Activated naive CD8-positive, alpha-beta T cell treated with anti-CD3 and anti-CD28 coated beads for 36 hours (primary cell): ENCODE results near the gene PRSS2. TPM values are rescaled to one million over a fixed set of nuclear protein-coding genes. Genes with fewer than 3 reads are reported as not detected.

Experiments
- DNase-seq: peaks from one replicate; pipeline ENCODE4 v3.0.0; 2021
- H3K27ac Mint-ChIP-seq: one replicate; pipeline ENCODE4 v1.8.0; 2022; ENCODE audit warnings: mild to moderate bottlenecking, moderate library complexity, mixed read lengths
- H3K27me3 Mint-ChIP-seq: one replicate; pipeline ENCODE4 v1.8.0; 2022; ENCODE audit warnings: mild to moderate bottlenecking, mixed read lengths
- H3K36me3 Mint-ChIP-seq: one replicate; pipeline ENCODE4 v1.8.0; 2021; ENCODE audit warnings: mild to moderate bottlenecking, mixed read lengths
- H3K4me1 Mint-ChIP-seq: one replicate; pipeline ENCODE4 v1.8.0; 2021; ENCODE audit warnings: mixed read lengths
- H3K4me3 Mint-ChIP-seq: one replicate; pipeline ENCODE4 v1.8.0; 2022; ENCODE audit warnings: mild to moderate bottlenecking, moderate library complexity, mixed read lengths
- H3K9me3 Mint-ChIP-seq: one replicate; pipeline ENCODE4 v1.8.0; 2022; ENCODE audit warnings: mixed read lengths
- total RNA-seq, 2 experiments: library from RNA; stranded (reverse); gene quantifications; one replicate each; pipeline ENCODE4 v1.2.3, GENCODE V29; 2021

PRSS2 gene
- total RNA-seq, 2 experiments from 2014 or later, result not detected

- no peak for DNase-seq
- Mint-ChIP-seq H3K27me3 (no peaks in the 10 kb centered on the region), H3K9me3 (no peaks in the 10 kb centered on the region), H3K4me1 (peaks cover 22% of the 10 kb centered on the region), H3K4me3 (peak overlapping the region; percentile 90), H3K36me3 (peaks cover 64% of the 10 kb centered on the region), H3K27ac (peak overlapping the region; percentile 99)
Observed at GRCh38 chr7:142788303-142789289, 17.8 kb downstream of the PRSS2 start.

DNA sequence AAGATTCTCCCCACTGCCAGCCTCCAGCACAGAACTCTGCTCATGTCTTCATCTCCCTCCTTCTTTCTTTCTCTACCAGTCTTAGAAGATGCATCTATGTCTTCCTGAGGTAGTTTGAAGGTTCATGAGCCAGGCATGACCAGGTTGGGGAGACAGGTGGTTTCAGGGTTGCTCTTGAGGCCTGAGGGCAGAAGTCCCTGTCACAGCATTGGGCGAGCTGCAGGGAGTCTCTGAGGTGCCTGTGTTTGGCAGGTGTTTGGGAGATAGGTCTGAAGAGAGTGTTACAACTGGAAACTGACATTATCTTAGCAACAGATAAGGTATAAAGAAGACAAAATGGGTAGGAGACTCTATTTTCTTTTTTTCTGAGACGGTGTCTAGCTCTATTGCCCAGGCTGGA is 18.7 kb downstream of the PRSS2 start:
- H3K36me3 Mint-ChIP-seq, result peaks cover 70% of the 10 kb centered on the region
- no peaks in the 10 kb centered on the region for H3K27me3 Mint-ChIP-seq
- no peak for DNase-seq
- no peaks in the 10 kb centered on the region for H3K9me3 Mint-ChIP-seq
- peak overlapping the region; percentile 99 for H3K27ac Mint-ChIP-seq
- H3K4me3 Mint-ChIP-seq, result peak overlapping the region; percentile 90
- H3K4me1 Mint-ChIP-seq, result peaks cover 30% of the 10 kb centered on the region

DNA sequence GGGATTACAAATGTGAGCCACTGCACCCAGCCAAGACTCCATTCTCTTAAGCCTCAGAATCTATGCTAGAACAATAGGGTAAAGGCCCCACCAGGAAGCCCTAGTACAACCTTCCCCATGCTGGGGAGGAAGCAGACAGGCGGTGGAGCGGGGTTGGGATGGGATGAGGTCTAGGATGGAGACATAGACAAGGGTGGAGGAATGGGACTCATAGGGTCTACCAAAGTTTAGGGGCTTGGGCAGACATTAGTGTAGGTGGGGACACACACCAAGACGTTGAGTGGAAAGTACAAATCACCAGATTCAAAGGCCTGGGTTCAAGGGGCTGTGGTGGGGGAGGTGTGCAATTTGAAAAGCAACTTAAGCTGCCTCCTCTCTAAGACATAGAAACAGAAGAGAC is 19.3 kb downstream of the PRSS2 start:
- no peak for DNase-seq
- Mint-ChIP-seq H3K27me3 (no peaks in the 10 kb centered on the region), H3K4me3 (peak overlapping the region; percentile 90), H3K36me3 (peaks cover 74% of the 10 kb centered on the region), H3K4me1 (peaks cover 36% of the 10 kb centered on the region), H3K27ac (peak overlapping the region; percentile 99), H3K9me3 (no peaks in the 10 kb centered on the region)

GRCh38 chr7:142790555-142790954 is 19.8 kb downstream of the PRSS2 start:
- peak overlapping the region; percentile 99 for H3K27ac Mint-ChIP-seq
- H3K36me3 Mint-ChIP-seq, result peaks cover 74% of the 10 kb centered on the region
- H3K4me1 Mint-ChIP-seq, result peaks cover 41% of the 10 kb centered on the region
- H3K4me3 Mint-ChIP-seq, result peak overlapping the region; percentile 90
- DNase-seq, result no peak
- no peaks in the 10 kb centered on the region for H3K27me3 Mint-ChIP-seq
- H3K9me3 Mint-ChIP-seq, result no peaks in the 10 kb centered on the region

GRCh38 chr7:142791502-142791901 is 20.7 kb downstream of the PRSS2 start:
- H3K36me3 Mint-ChIP-seq, result peaks cover 83% of the 10 kb centered on the region
- no peak for DNase-seq
- no peaks in the 10 kb centered on the region for H3K9me3 Mint-ChIP-seq
- peaks cover 43% of the 10 kb centered on the region for H3K4me1 Mint-ChIP-seq
- H3K27ac Mint-ChIP-seq, result peak overlapping the region; percentile 99
- H3K4me3 Mint-ChIP-seq, result peak overlapping the region; percentile 90
- no peaks in the 10 kb centered on the region for H3K27me3 Mint-ChIP-seq

- DNase-seq, result no peak
- peak overlapping the region; percentile 99 for H3K27ac Mint-ChIP-seq
- peaks cover 81% of the 10 kb centered on the region for H3K36me3 Mint-ChIP-seq
- no peaks in the 10 kb centered on the region for H3K27me3 Mint-ChIP-seq
- no peaks in the 10 kb centered on the region for H3K9me3 Mint-ChIP-seq
- H3K4me3 Mint-ChIP-seq, result peak overlapping the region; percentile 90
- peaks cover 43% of the 10 kb centered on the region for H3K4me1 Mint-ChIP-seq
Observed at GRCh38 chr7:142792129-142792528, 21.4 kb downstream of the PRSS2 start.

GRCh38 chr7:142792593-142792992 is 21.8 kb downstream of the PRSS2 start:
- DNase-seq, result no peak
- H3K27ac Mint-ChIP-seq, result peak overlapping the region; percentile 99
- H3K36me3 Mint-ChIP-seq, result peaks cover 80% of the 10 kb centered on the region
- peak overlapping the region; percentile 90 for H3K4me3 Mint-ChIP-seq
- peaks cover 2% of the 10 kb centered on the region for H3K27me3 Mint-ChIP-seq
- no peaks in the 10 kb centered on the region for H3K9me3 Mint-ChIP-seq
- peaks cover 43% of the 10 kb centered on the region for H3K4me1 Mint-ChIP-seq

DNA sequence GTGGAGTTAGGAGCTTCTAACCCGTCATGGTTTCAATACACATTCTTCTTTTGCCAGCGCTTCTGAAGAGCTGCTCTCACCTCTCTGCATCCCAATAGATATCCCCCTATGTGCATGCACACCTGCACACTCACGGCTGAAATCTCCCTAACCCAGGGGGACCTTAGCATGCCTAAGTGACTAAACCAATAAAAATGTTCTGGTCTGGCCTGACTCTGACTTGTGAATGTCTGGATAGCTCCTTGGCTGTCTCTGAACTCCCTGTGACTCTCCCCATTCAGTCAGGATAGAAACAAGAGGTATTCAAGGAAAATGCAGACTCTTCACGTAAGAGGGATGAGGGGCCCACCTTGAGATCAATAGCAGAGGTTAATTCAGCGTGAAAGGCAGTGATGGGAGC is 22.4 kb downstream of the PRSS2 start:
- DNase-seq, result no peak
- Mint-ChIP-seq H3K27ac (peak overlapping the region; percentile 99), H3K9me3 (no peaks in the 10 kb centered on the region), H3K4me1 (peaks cover 43% of the 10 kb centered on the region), H3K36me3 (peaks cover 80% of the 10 kb centered on the region), H3K4me3 (peak overlapping the region; percentile 90), H3K27me3 (peaks cover 5% of the 10 kb centered on the region)

GRCh38 chr7:142795339-142795863 is 24.6 kb downstream of the PRSS2 start:
- no peaks in the 10 kb centered on the region for H3K9me3 Mint-ChIP-seq
- peak overlapping the region; percentile 99 for H3K27ac Mint-ChIP-seq
- H3K36me3 Mint-ChIP-seq, result peaks cover 80% of the 10 kb centered on the region
- H3K27me3 Mint-ChIP-seq, result peaks cover 5% of the 10 kb centered on the region
- H3K4me3 Mint-ChIP-seq, result peak overlapping the region; percentile 90
- peaks cover 57% of the 10 kb centered on the region for H3K4me1 Mint-ChIP-seq
- peak; percentile 61 for DNase-seq

DNA sequence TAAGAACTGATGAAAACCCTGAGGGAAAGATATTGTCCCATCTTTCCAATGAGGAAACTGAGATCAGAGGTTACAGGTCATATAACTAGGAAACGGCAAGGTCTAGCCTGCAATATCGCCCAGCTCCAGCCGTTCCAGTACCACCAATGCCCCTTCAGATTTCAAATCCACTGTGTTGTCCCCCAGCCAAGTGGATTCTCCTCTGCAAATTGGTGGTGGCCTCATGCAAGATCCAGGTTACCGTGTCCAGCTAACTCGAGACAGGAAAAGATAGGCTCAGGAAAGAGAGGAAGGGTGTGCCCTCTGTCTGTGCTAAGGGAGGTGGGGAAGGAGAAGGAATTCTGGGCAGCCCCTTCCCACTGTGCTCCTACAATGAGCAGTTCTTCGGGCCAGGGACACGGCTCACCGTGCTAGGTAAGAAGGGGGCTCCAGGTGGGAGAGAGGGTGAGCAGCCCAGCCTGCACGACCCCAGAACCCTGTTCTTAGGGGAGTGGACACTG is 25.3 kb downstream of the PRSS2 start:
- Mint-ChIP-seq H3K9me3 (no peaks in the 10 kb centered on the region), H3K27me3 (peaks cover 5% of the 10 kb centered on the region), H3K36me3 (peaks cover 81% of the 10 kb centered on the region), H3K4me1 (peaks cover 63% of the 10 kb centered on the region), H3K4me3 (peak overlapping the region; percentile 90), H3K27ac (peak overlapping the region; percentile 99)
- no peak for DNase-seq

- DNase-seq, result no peak
- peaks cover 81% of the 10 kb centered on the region for H3K36me3 Mint-ChIP-seq
- peak overlapping the region; percentile 90 for H3K4me3 Mint-ChIP-seq
- H3K4me1 Mint-ChIP-seq, result peaks cover 59% of the 10 kb centered on the region
- peaks cover 5% of the 10 kb centered on the region for H3K27me3 Mint-ChIP-seq
- H3K27ac Mint-ChIP-seq, result peak overlapping the region; percentile 99
- no peaks in the 10 kb centered on the region for H3K9me3 Mint-ChIP-seq
Observed at GRCh38 chr7:142796501-142797390, 26.0 kb downstream of the PRSS2 start.

DNA sequence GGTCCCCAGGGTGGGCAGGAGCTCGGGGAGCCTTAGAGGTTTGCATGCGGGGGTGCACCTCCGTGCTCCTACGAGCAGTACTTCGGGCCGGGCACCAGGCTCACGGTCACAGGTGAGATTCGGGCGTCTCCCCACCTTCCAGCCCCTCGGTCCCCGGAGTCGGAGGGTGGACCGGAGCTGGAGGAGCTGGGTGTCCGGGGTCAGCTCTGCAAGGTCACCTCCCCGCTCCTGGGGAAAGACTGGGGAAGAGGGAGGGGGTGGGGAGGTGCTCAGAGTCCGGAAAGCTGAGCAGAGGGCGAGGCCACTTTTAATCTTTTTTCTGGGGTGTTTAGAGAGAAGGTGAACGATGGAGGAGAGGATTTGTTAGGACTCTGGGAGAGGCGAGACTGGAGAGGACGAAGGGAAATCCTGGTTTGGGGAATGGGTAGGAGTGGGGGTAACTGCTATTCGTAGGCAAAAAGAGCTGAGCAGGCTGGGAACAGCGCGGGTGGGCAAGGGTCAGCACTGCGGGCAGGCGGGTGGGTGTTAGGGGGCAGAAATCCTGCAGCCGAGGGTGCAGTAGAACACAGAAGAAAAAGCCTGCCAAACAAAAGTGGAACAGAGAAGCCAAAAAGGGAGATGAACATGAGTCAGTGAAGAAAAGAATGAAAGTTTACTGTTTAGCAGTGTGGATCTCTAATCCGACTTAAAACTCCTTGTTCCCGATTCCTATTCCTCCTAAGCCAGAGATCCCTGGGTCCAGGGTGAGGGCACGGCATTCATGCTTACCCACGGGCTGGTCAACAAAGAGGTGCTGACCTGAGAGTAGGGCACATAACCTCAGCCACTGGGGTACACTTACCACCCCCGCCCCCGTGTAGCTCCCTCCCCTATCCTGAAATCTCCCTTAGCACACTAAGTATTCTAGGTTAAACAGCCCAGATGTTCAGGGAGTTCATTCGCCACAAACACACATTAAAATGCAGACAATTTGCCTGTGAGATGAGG is 26.9 kb downstream of the PRSS2 start:
- Mint-ChIP-seq H3K36me3 (peaks cover 82% of the 10 kb centered on the region), H3K27me3 (peaks cover 5% of the 10 kb centered on the region), H3K27ac (peak overlapping the region; percentile 99), H3K4me1 (peaks cover 63% of the 10 kb centered on the region), H3K4me3 (peak overlapping the region; percentile 90), H3K9me3 (peaks cover 1% of the 10 kb centered on the region)
- DNase-seq, result no peak

DNA sequence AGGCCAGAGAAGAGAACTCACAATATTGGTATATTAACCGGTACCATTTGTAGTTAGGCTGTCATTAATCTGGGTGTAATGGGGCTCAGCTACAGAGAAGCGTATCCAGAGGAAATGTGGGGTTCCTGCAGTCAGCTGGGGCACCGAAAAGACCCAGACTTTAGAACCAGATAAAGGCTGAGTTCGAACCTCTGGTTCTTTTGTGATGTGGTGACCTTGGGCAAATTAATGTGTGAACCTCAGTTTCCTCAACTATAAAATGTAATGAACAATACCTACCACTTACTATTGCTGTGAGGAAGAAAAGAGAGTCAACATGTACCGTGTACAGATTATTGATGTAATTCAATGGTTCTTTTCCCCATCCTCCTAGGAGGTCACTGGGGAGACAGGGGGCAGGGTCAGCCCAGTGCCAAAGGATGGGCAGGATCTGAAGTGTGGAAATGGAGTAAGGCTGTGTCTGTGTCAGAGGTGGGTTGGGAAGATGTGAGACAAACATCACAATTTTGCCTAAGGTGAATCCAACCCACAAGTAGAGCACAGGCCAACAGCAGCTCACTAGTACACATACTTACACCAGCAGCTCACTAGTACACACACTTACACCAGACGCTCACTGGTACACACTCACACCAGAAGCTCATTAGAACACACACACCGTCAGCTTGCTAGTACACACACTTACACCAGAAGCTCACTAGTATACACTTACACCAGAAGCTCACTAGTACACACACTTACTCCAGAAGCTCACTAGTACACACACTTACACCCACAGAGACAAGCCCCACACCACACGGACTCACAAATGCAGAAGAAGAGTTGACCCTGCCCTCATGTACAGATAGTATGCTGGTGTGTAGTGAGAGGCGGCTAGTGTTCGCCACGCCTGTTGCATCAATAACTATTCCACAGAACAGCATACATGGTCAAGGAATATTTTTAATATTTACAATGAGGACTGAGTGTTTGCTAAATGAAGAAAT is 28.0 kb downstream of the PRSS2 start:
- H3K4me1 Mint-ChIP-seq, result peaks cover 62% of the 10 kb centered on the region
- H3K4me3 Mint-ChIP-seq, result peak overlapping the region; percentile 90
- peak overlapping the region; percentile 99 for H3K27ac Mint-ChIP-seq
- peaks cover 1% of the 10 kb centered on the region for H3K9me3 Mint-ChIP-seq
- no peak for DNase-seq
- peaks cover 5% of the 10 kb centered on the region for H3K27me3 Mint-ChIP-seq
- H3K36me3 Mint-ChIP-seq, result peaks cover 83% of the 10 kb centered on the region
